Erythroblast (primary cell): Measurements from ENCODE around the gene SVEP1.

ENCODE experiments used
- DNase-seq, 2 experiments: peaks; one replicate each; lab custom pipeline; 2025; lab: John Stamatoyannopoulos, UW
- GATA1 ChIP-seq: IDR thresholded peaks from 2 replicates; pipeline ENCODE4 v1.6.1; 2011; ENCODE audit warnings: low read depth, mild to moderate bottlenecking, control low read depth, low read length, moderate library complexity
- POLR2A ChIP-seq: IDR thresholded peaks from 2 replicates; pipeline ENCODE4 v1.6.1; 2011; ENCODE audit warnings: mild to moderate bottlenecking, low read length

The SVEP1 gene

GRCh38 chr9:110526426-110526825 is 53.1 kb downstream of the SVEP1 start:
- TF ChIP-seq GATA1, result no peak
- no peak for TF ChIP-seq POLR2A
- no peak for DNase-seq

GRCh38 chr9:110521206-110521605 is 58.3 kb downstream of the SVEP1 start:
- TF ChIP-seq POLR2A (no peak), GATA1 (no peak)
- DNase-seq, result no peak

GRCh38 chr9:110520120-110520701 is 59.3 kb downstream of the SVEP1 start:
- DNase-seq, result no peak
- no peak for TF ChIP-seq POLR2A
- no peak for TF ChIP-seq GATA1

- TF ChIP-seq POLR2A (no peak), GATA1 (no peak)
Measured at GRCh38 chr9:110517483-110517882, 62.1 kb downstream of the SVEP1 start.

GRCh38 chr9:110514897-110515296 is 64.6 kb downstream of the SVEP1 start:
- TF ChIP-seq POLR2A, result no peak
- TF ChIP-seq GATA1, result no peak
- no peak for DNase-seq

More at GRCh38 chr9:110517483-110517882, 62.1 kb downstream of the SVEP1 start:
- no peak for DNase-seq

- no peak for DNase-seq
- TF ChIP-seq POLR2A (no peak), GATA1 (no peak)
Measured at GRCh38 chr9:110512817-110513216, 66.7 kb downstream of the SVEP1 start.

GRCh38 chr9:110509792-110510191 is 69.7 kb downstream of the SVEP1 start:
- no peak for TF ChIP-seq GATA1
- TF ChIP-seq POLR2A, result no peak
- DNase-seq, result no peak

GRCh38 chr9:110502842-110503241 is 76.7 kb downstream of the SVEP1 start:
- TF ChIP-seq GATA1, result no peak
- TF ChIP-seq POLR2A, result no peak
- no peak for DNase-seq

GRCh38 chr9:110499608-110500007 is 79.9 kb downstream of the SVEP1 start:
- no peak for DNase-seq
- no peak for TF ChIP-seq POLR2A
- TF ChIP-seq GATA1, result no peak

- TF ChIP-seq GATA1, result no peak
- no peak for TF ChIP-seq POLR2A
- no peak for DNase-seq
Measured at GRCh38 chr9:110487196-110487595, 92.3 kb downstream of the SVEP1 start.

- no peak for TF ChIP-seq GATA1
- TF ChIP-seq POLR2A, result no peak
- no peak for DNase-seq
Measured at GRCh38 chr9:110486218-110486617, 93.3 kb downstream of the SVEP1 start.

GRCh38 chr9:110479481-110479880 is 100.1 kb downstream of the SVEP1 start:
- no peak for DNase-seq
- TF ChIP-seq GATA1, result no peak
- no peak for TF ChIP-seq POLR2A

- TF ChIP-seq POLR2A, result no peak
- TF ChIP-seq GATA1, result no peak
- DNase-seq, result no peak
Measured at GRCh38 chr9:110476251-110476650, 103.3 kb downstream of the SVEP1 start.

- no peak for DNase-seq
- no peak for TF ChIP-seq GATA1
- no peak for TF ChIP-seq POLR2A
Measured at GRCh38 chr9:110472111-110472510, 107.4 kb downstream of the SVEP1 start.

GRCh38 chr9:110468950-110469349 is 110.6 kb downstream of the SVEP1 start:
- no peak for TF ChIP-seq GATA1
- no peak for TF ChIP-seq POLR2A
- DNase-seq, result no peak

GRCh38 chr9:110465190-110465589 is 114.4 kb downstream of the SVEP1 start:
- TF ChIP-seq POLR2A (no peak), GATA1 (no peak)
- DNase-seq, result no peak
